Measurements from ENCODE around the gene PXK. TPM values are rescaled to one million over a fixed set of nuclear protein-coding genes. Genes with fewer than 3 reads are reported as not detected.

Gene PXK
- polyA plus RNA-seq, 3 donors, result 31.5 to 54.0 (median 52.9) TPM

- Histone ChIP-seq H3K27ac (ENCODE audit: low read depth in 1 of 2, low read length in 2 of 2) (no peak overlapping the region), H3K4me3 (replicated peaks in 1 of 3; ENCODE audit: low read depth in 2 of 3, low read length in 3 of 3) (no peak overlapping the region), H3K4me1 (ENCODE audit: control insufficient read depth in 1 of 2, insufficient read depth in 2 of 2, low read length in 2 of 2) (peaks cover 0 to 3% of the 10 kb centered on the region in 2 donors), H2AFZ (ENCODE audit: insufficient read depth, low read depth, low read length, poor library complexity, severe bottlenecking) (no peak overlapping the region), H3K9ac (ENCODE audit: insufficient read depth, low read length, poor library complexity, severe bottlenecking) (no peak overlapping the region), H3K36me3 (replicated peaks in 1 of 2; ENCODE audit: control insufficient read depth in 1 of 2, insufficient read depth in 2 of 2, low read length in 2 of 2) (peaks cover 60 to 94% of the 10 kb centered on the region in 2 donors), H3K9me3 (replicated peaks in 1 of 2; ENCODE audit: control insufficient read depth in 1 of 2, insufficient read depth in 1 of 2, low read length in 2 of 2) (no peaks in the 10 kb centered on the region), H3K27me3 (ENCODE audit: control insufficient read depth in 2 of 2, insufficient read depth in 2 of 2, low read length in 2 of 2) (no peaks in the 10 kb centered on the region), H3K4me2 (replicated peaks; ENCODE audit: extremely low read depth, low read length, poor library complexity, severe bottlenecking) (no peak overlapping the region), H4K20me1 (ENCODE audit: insufficient read depth, low read length) (peaks cover 4% of the 10 kb centered on the region), H3K79me2 (ENCODE audit: insufficient read depth, low read length) (no peaks in the 10 kb centered on the region)
- no peak for DNase-seq
- Mint-ChIP-seq H3K9me3 (peaks cover 0 to 1% (median 0%) of the 10 kb centered on the region in 7 donors), H3K4me3 (no peak overlapping the region), H3K36me3 (peaks cover 70 to 80% of the 10 kb centered on the region in 2 donors), H3K4me1 (peaks cover 13% of the 10 kb centered on the region), H3K27ac (peak overlapping the region in 1 of 7 donors; percentile 68), H3K27me3 (ENCODE audit: low read depth in 3 of 3) (peaks cover 0 to 1% (median 0%) of the 10 kb centered on the region in 3 donors)
- 100% methylated on average over 1 of the region's 2 CpGs for WGBS (ENCODE audit: insufficient coverage)
- intact Hi-C loops (cut with micrococcal nuclease), result loop anchor here in 1 of 2 donors (5.0 kb wide), 1 partner anchor 109 kb away; the partner anchor contains the start of genes HTD2 and RPP14
- TF ChIP-seq CTCF (IDR thresholded peaks at IDR 0.05), result no peak
Observed at GRCh38 chr3:58416191-58416590, 83.5 kb downstream of the PXK start.

- no peak for TF ChIP-seq CTCF (IDR thresholded peaks at IDR 0.05)
- DNase-seq, result no peak
- H3K4me3 Mint-ChIP-seq, result no peak overlapping the region
- peaks cover 59 to 94% of the 10 kb centered on the region in 2 donors for H3K36me3 ChIP-seq (replicated peaks in 1 of 2; ENCODE audit: control insufficient read depth in 1 of 2, insufficient read depth in 2 of 2, low read length in 2 of 2)
- H4K20me1 ChIP-seq (ENCODE audit: insufficient read depth, low read length), result peaks cover 7% of the 10 kb centered on the region
- no peak overlapping the region for H3K4me3 ChIP-seq (replicated peaks in 1 of 3; ENCODE audit: low read depth in 2 of 3, low read length in 3 of 3)
- peaks cover 0 to 3% of the 10 kb centered on the region in 2 donors for H3K4me1 ChIP-seq (ENCODE audit: control insufficient read depth in 1 of 2, insufficient read depth in 2 of 2, low read length in 2 of 2)
- no peak overlapping the region for H2AFZ ChIP-seq (ENCODE audit: insufficient read depth, low read depth, low read length, poor library complexity, severe bottlenecking)
- peaks cover 0 to 1% (median 0%) of the 10 kb centered on the region in 3 donors for H3K27me3 Mint-ChIP-seq (ENCODE audit: low read depth in 3 of 3)
- WGBS (ENCODE audit: insufficient coverage), result no CpG with 5 or more reads among the region's 2 CpGs
- peak overlapping the region in 1 of 7 donors; percentile 26 for H3K27ac Mint-ChIP-seq
- H3K27me3 ChIP-seq (ENCODE audit: control insufficient read depth in 2 of 2, insufficient read depth in 2 of 2, low read length in 2 of 2), result no peaks in the 10 kb centered on the region
- H3K79me2 ChIP-seq (ENCODE audit: insufficient read depth, low read length), result no peaks in the 10 kb centered on the region
- intact Hi-C loops (cut with micrococcal nuclease), result loop anchor here in 1 of 2 donors (5.0 kb wide), 1 partner anchor 110 kb away; the partner anchor contains the start of genes HTD2 and RPP14
- H3K27ac ChIP-seq (ENCODE audit: low read depth in 1 of 2, low read length in 2 of 2), result peak overlapping the region in 1 of 2 donors; percentile 4
- peaks cover 0 to 1% (median 0%) of the 10 kb centered on the region in 7 donors for H3K9me3 Mint-ChIP-seq
- no peaks in the 10 kb centered on the region for H3K9me3 ChIP-seq (replicated peaks in 1 of 2; ENCODE audit: control insufficient read depth in 1 of 2, insufficient read depth in 1 of 2, low read length in 2 of 2)
- H3K4me1 Mint-ChIP-seq, result peaks cover 13% of the 10 kb centered on the region
- peaks cover 69 to 80% of the 10 kb centered on the region in 2 donors for H3K36me3 Mint-ChIP-seq
- H3K4me2 ChIP-seq (replicated peaks; ENCODE audit: extremely low read depth, low read length, poor library complexity, severe bottlenecking), result no peak overlapping the region
- H3K9ac ChIP-seq (ENCODE audit: insufficient read depth, low read length, poor library complexity, severe bottlenecking), result no peak overlapping the region
Observed at GRCh38 chr3:58417075-58417474, 84.4 kb downstream of the PXK start.
